ENCODE measurements around the gene RTEL1. TPM values are rescaled to one million over a fixed set of nuclear protein-coding genes. Genes with fewer than 3 reads are reported as not detected.
"Not testable (repeated sequence)": the region's sequence is repeated elsewhere in the genome, so short reads cannot be mapped to it uniquely, and the experiment has no call there.

RTEL1 gene
- total RNA-seq, 1 donor from 2014 or later: 34.1 TPM

GRCh38 chr20:63626424-63627128, 31.5 kb upstream of the RTEL1 start, which contains the start of gene GMEB2:
Gene GMEB2, minus strand, starts transcription at chr20:63627101. Its CDS starts 7,704 bp downstream, at chr20:63619397.
- intact Hi-C loops (cut with DNase I): no loop called here
- DNase-seq (ENCODE audit: low spot score) (peak; percentile 83), ATAC-seq (peak; percentile 38)

- DNase-seq (ENCODE audit: low spot score): peak; percentile 97
- peak; percentile 92 for ATAC-seq
- intact Hi-C loops (cut with DNase I): no loop called here
Measured at GRCh38 chr20:63627129-63627750, 30.9 kb upstream of the RTEL1 start.

GRCh38 chr20:63627751-63628245, 30.3 kb upstream of the RTEL1 start:
- intact Hi-C loops (cut with DNase I): no loop called here
- peak; percentile 14 for ATAC-seq
- peak; percentile 71 for DNase-seq (ENCODE audit: low spot score)

- no peak for DNase-seq (ENCODE audit: low spot score)
- intact Hi-C loops (cut with DNase I): no loop called here
- ATAC-seq: peak; percentile 71
Measured at GRCh38 chr20:63628246-63628975, 29.7 kb upstream of the RTEL1 start.

GRCh38 chr20:63630956-63631355, 27.2 kb upstream of the RTEL1 start:
- DNase-seq (ENCODE audit: low spot score); ATAC-seq; intact Hi-C loops (cut with DNase I): not testable (repeated sequence)

- DNase-seq (ENCODE audit: low spot score); ATAC-seq; intact Hi-C loops (cut with DNase I): not testable (repeated sequence)
Measured at GRCh38 chr20:63631426-63631825, 26.7 kb upstream of the RTEL1 start.

- ATAC-seq: no peak
- no peak for DNase-seq (ENCODE audit: low spot score)
- intact Hi-C loops (cut with DNase I): no loop called here
Measured at GRCh38 chr20:63633732-63634131, 24.4 kb upstream of the RTEL1 start.

GRCh38 chr20:63635431-63636141, 22.5 kb upstream of the RTEL1 start:
- ATAC-seq (peak; percentile 43), DNase-seq (ENCODE audit: low spot score) (no peak)
- intact Hi-C loops (cut with DNase I): no loop called here

GRCh38 chr20:63636752-63637628, 21.1 kb upstream of the RTEL1 start:
- DNase-seq (ENCODE audit: low spot score) (no peak), ATAC-seq (no peak)
- intact Hi-C loops (cut with DNase I): no loop called here

- intact Hi-C loops (cut with DNase I): no loop called here
- ATAC-seq (no peak), DNase-seq (ENCODE audit: low spot score) (no peak)
Measured at GRCh38 chr20:63639093-63639975, 18.8 kb upstream of the RTEL1 start.

GRCh38 chr20:63640086-63640485, 18.0 kb upstream of the RTEL1 start:
- DNase-seq (ENCODE audit: low spot score) (no peak), ATAC-seq (no peak)
- intact Hi-C loops (cut with DNase I): no loop called here

GRCh38 chr20:63640686-63641085, 17.4 kb upstream of the RTEL1 start:
- DNase-seq (ENCODE audit: low spot score); intact Hi-C loops (cut with DNase I); ATAC-seq: not testable (repeated sequence)

GRCh38 chr20:63641146-63641791, 16.8 kb upstream of the RTEL1 start:
- intact Hi-C loops (cut with DNase I): no loop called here

GRCh38 chr20:63641792-63642523, 16.2 kb upstream of the RTEL1 start:
- DNase-seq (ENCODE audit: low spot score) (peak; percentile 93), ATAC-seq (peak; percentile 90)
- intact Hi-C loops (cut with DNase I): no loop called here

More at GRCh38 chr20:63641146-63641791, 16.8 kb upstream of the RTEL1 start:
- ATAC-seq (peak; percentile 23), DNase-seq (ENCODE audit: low spot score) (no peak)

- DNase-seq (ENCODE audit: low spot score) (no peak), ATAC-seq (peak; percentile 1)
- intact Hi-C loops (cut with DNase I): no loop called here
Measured at GRCh38 chr20:63642527-63643247, 15.4 kb upstream of the RTEL1 start.
